Central memory CD4-positive, alpha-beta T cell (primary cell): ENCODE measurements around the gene WDSUB1.

Source experiments
- DNase-seq: peaks from one replicate; pipeline ENCODE4 v3.0.0; 2022

WDSUB1 gene

DNA sequence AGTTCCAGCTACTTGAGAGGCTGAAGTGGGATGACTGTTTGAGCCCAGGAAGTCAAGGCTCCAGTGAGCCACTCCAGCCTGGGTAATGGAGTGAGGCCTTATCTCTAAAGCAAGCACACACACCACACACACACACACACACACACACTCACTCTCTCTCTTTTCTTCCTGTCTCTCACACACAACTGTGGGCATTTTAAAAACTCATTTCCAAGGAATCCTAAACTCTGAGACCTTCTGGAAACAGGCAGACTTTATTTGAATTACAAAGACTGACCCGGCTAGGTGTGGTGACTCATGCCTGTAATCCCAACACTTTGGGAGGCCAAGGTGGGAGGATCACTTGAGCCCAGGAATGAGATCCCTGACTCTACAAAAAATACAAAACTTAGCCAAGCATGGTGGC is 21.3 kb downstream of the WDSUB1 start:
- DNase-seq = no peak

DNA sequence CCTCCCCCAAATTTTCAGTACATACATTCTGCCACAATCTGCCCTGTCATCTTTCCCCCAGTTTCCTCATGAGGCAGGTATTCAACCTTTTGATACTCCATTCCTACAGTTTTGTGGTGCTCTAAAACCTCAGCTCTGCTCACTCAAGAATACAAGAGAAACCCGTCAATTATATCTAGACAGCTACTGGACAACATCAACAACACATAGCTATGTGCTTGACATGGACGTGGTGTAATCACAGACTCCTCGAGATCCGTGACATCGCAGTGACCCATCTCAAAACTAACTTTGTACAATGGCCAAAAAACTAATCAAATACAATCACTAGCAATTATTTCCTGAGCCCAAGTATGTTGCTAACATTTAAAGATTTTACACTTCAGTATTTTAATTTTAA is 23.6 kb downstream of the WDSUB1 start:
- DNase-seq = no peak

DNA sequence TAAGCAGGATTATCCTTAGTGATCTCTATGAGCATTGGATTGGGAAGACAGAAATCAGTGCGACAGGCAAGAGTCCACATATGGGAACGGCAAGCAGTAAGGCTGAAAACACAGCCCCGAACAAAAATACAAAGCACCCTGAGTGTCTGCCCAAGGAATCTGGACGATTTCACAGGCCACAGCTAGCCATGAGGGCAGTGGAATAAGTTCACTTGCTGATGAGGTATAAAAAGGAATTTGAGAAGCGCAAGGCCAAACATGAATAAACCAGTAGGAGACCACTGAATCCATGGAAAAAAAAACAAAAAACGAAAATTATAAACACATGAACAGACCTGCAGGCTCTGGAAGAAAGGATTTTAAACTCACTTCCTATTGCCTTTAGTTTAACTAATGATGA is 24.3 kb downstream of the WDSUB1 start:
- no peak for DNase-seq

DNA sequence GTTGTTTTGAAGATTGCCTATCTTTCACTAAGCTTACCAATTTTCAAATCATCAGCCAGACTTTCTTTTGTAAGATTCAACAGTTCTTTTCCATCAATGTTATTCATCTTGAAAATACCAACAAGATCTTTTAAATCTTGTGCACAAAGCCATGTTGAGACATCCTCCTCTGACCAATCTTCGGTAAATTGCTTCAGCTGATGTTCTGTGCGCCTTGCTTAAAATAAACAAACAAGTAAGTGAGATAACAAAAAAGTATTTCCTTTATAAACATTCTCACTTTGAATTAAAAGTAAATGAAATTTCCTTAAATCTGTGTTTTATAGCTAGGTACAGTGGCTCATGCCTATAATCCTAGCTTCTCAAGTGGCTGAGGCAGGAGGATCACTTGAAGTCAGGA is 30.3 kb downstream of the WDSUB1 start:
- DNase-seq = no peak

DNA sequence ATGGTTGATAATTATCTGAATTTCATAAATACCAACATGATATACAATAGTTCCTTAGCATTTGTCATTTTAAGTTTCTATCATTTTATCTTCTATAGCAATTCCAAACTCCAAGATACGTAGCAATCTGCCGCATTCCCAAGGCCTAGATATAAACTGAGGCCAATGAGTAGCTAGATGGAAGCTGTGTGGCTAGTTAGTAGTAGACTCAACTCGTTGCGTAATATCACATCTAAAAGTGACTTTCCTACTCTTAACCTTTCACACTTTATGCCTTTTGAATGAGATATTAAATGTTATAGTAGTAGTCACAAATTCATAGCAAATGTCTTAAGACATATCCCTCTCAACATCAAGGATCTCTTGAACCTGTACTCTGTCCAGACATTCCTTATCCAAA is 33.6 kb downstream of the WDSUB1 start:
- DNase-seq = no peak

DNA sequence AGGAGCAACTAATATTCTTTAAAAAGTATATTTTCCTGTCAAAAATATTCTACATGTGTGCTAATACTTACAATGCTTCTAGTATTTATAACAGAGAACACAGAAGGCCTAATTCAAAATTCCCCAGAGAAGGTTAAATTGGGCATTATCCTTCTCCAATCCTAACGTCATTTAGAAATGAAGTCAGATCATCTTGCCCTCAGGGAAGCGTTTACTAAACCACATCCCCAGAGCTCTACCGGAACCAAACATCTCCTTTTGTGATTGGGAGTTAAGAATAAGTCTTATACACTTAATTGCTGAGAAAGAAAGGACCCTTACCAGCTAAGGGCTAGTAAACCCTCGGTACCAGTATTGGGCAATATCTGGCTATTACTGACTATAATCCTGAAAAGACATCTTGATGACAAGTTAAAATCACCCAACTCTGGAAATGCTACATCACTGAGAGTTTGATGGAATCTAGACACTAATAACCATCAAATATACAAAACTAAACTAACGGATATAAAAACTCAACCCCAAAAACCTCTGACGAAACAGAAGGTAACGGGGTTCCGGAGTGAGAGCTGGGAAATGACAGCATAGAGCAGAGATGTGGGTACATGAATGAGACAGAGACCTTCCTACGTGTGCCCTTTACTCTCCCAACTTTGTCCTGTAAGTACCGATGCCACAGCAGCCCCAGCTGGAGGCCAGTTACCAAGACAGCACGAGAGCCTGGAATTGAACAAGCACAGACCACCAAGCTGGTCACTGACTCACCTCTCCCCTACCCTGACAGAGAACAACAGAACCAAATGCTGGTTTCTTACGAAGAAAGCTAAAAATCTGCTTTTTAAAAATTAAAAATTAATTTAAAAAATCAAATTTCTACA is 35.0 kb downstream of the WDSUB1 start:
- no peak for DNase-seq

DNA sequence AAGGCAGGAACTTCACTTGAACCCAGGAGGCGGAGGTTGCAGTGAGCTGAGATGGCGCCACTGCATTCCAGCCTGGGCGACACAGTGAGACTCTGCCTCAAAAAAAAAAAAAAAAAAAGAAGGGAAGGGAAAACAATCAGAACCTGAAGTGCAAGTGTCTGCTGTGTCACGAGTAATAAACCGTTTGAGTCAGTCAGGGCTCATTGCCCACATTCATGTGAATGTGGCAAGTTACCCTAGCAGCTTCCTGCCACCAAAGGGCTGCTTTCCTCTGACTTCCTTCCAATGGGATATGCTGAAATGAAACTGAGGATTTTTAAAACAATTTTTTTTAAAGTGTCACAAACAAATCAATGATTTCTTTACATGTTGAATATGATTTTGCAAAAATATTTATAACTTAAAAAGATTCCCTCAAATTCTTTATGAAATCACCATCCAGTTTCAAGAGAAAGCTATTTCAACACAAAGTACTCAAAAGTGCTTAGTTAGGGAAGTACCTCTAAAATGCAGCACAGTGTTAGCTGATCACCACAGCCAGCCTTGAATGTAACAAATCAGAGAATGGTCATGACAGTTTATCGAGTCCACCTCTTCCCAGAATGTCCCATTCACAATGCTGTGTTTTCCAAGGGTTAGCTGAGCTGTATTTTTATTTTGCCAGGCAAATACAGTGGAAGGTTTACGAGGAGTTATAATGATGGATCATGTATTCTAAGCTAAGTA is 36.4 kb downstream of the WDSUB1 start:
- no peak for DNase-seq

DNA sequence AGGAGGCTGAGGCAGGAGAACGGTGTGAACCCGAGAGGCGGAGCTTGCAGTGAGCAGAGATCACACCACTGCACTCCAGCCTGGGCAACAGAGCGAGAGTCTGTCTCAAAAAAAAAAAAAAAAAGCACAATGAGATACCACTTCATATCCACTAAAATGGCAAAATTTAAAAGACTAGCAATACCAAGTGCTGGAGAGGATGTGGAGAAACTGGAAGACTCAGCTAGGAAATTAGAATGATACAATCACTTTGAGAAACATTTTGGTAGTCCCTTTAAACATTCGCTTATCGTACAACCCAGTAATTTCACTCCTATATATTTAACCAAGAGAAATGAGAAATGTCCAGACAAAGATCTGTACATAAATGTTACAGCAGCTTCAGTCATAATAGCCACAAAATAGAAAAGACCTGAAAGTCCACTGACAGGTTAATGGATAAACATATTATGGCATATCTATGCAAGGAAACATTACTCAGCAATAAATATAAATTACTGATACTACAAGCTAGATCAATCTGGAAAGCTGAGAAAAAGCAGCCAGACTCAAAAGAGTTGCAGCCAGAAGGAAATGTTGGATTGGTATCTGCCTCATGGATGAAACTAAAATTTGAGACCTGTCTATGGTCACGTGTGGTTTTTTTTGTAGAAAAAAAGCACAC is 40.0 kb downstream of the WDSUB1 start:
- no peak for DNase-seq

DNA sequence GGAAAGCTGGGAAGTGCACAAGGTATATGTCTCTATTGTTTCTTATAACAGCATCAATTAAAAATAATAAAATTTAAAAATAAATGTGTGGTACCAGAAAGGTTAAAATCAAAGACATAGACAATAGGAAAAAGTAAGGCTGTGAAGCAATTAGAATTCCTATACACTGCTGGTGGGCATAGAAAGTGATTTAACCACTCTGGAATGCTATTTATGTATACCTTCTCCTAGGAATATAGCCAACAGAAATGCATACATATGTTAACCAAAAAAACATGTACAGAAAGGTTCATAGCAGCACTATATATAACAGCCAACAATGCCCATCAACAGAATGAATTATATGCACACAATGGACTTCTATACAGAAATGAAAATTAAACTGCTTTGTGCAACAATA is 43.0 kb downstream of the WDSUB1 start:
- DNase-seq = no peak

DNA sequence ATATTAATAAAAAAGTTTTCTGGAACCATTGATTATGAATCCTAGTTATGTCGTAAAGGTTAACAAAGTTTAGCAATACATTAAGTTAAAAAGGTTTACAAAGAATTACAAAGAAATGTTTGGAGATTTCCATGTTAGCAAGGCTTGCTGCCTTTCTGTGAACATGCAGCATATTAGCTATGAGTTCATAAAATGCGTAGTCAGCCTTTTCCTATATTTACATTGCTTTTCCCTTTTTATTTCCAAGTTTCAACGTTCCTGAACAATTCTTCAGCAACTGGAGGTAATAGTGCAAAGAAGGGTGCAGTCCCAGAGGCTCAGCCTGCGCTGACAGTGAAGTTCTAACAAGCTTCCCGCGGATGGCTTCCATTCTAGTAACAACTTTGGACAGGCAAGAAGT is 51.6 kb downstream of the WDSUB1 start:
- DNase-seq = no peak

DNA sequence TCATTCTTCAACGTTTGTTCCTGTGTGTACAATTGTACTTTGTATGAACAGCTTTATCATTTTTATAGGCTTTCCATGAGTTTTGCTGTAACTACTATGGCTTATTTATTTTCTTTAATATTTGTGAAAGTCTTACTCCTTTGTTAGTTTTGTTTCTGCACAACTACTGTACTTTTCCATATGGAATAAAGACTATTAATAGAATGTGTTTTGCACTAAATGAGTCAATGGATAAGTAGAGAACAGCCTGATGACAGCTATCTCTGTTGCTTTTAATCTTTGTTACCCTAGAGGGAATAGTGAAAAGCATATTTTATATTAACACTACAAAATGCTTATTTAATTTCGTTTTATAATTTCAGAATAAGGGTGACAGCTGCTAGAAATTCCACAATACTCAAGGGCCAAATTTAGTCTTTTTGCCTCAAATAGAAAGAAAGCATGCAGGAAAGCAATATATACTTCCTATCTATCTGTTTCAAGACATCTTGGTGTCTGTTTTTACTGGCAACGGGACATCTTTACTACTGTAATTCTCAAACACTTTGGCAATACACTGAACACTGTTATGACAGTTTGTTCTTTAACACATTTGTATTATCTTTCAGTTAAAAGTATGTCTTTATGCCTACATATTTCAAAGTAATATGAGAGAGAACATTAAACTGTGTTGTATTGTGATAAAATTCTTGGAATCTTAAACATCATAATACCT is 53.9 kb downstream of the WDSUB1 start:
- DNase-seq = no peak

DNA sequence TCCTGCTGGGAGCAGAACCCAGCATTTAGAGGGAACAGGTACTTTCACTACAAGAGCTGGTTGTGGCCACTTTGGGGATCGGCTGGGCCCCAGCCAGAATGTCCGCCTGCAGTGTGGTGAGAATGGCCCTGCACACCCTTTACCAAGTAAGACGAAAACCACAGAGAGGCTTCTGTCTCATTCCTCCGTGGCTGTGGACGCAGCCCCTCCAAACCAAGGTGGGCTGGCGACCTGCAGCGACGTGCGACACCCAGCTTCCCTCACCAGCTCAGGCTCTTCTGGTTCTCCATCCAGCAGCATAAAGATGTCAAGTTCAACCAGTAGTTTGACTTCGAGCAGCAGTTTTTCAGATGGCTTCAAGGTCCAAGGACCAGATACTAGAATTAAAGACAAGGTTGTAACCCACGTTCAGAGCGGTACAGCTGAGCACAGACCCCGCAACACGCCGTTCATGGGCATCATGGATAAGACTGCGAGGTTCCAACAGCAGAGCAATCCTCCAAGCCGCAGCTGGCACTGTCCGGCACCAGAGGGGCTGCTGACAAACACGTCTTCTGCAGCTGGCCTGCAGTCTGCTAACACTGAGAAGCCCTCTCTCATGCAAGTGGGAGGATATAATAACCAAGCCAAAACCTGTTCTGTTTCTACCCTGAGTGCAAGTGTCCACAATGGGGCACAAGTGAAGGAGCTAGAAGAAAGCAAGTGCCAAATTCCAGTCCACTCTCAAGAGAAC is 56.2 kb downstream of the WDSUB1 start:
- no peak for DNase-seq

DNA sequence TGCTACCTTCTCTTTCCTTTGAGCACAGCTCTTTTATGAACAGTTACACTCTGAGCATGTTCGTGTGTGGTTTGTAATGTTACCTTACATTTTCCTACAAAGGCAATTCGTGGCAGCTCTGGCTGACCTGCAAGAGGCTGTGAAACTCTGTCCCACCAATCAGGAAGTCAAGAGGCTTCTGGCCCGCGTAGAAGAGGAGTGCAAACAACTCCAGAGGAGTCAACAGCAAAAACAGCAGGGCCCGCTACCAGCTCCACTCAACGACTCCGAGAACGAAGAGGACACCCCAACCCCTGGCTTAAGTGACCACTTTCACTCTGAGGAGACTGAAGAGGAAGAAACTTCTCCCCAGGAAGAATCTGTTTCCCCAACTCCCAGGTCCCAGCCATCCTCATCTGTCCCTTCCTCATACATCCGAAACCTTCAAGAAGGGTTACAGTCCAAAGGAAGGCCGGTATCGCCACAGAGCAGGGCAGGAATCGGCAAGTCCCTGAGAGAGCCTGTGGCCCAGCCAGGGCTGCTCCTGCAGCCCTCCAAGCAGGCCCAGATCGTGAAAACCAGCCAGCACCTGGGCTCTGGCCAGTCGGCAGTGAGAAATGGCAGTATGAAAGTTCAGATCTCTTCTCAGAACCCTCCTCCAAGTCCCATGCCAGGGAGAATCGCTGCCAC is 56.9 kb downstream of the WDSUB1 start:
- no peak for DNase-seq

DNA sequence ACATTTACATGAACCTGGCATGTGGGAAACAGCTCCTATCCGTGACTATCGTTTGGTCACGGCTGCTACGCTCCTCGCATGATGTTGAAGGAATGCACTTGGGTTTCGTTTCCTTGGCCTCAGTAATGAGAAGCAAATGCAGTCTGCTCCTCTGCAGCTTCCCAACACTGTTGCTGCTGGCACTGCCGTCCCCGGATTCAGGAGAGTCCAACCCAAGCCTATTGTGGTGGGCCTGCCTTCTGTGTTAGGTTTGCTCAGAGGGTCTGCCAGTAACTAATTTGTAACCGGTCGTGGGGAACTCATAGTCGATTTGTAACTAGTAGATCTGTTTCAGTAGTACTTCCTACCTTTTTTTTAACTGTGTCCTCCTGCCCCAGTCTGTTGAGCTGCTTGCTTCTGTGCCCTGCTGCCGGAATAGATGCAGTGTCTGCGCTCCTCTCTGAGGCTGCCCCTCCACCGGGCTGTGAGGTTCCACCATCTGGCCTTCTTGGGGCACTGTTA is 58.4 kb downstream of the WDSUB1 start:
- DNase-seq = no peak

DNA sequence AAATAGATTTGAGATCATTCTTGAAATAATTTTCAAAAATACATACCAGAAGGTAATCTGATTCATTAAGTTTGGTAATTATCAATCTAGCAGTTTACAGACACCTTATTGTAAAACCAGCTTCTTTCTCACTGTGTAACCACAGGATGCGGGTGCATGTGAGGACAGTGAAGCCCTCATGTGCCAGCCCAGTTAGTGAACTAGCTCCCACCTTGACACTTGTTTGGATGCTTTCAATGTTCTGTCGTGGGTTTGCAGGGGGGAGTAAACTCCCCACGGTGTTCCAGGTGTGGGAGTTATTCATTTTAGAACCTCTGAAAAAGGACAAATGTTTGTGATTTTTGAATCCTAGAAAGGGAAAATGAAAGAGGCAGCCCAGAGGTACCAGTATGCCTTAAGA is 59.0 kb downstream of the WDSUB1 start:
- DNase-seq = no peak

DNA sequence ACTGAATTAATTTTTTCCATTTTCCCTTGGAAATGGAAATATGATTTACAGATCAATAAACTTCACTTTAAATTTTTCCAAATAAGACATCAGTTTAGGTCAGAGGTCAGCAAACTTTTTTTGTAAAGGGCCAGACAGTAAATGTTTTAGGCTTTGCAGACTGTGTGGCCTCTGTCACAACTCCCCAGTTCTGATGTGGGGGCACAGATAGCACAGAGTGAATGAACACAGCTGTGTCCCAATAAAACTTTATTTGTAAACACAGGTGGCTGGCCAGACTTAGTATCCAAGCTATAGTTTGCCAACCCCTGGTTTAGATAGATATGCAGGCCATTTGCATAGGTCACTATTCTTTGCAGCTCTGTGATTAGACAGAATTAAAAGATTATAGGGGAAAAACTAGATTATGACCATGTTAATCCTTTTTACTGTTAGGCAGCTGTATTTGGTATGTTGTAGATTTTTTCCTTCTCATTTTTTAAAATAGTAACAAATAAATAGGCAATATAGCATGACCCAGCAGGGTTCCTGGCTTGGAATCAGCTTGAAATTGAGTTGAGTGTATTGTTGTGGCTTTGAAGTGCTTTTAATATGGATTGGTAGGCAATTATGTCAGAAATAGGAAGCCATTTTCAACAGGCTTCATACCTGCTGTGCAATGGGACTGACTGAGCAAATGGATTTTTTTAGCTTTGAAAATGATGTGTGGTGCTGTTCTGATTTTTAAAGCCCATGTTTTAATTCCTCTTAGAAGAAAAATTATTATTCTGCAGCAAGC is 59.7 kb downstream of the WDSUB1 start:
- no peak for DNase-seq

DNA sequence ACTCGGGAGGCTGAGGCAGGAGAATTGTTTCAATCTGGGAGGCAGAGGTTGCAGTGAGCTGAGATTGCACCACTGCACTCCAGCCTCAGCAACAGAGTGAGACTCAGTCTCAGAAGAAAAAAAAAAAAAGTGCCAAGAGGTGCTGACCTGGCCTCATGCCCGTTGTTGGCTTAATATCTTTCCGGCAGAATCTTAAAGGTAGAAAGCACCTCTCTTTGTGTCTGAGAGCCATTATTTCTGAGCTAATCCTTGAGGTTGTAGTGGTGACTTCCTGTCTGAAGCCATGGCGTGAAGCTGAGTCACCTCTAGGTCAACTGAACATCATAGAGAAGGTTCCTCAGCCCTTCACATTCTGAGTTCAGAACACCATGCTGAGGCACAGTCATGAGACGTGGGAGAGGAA is 60.4 kb downstream of the WDSUB1 start:
- no peak for DNase-seq

DNA sequence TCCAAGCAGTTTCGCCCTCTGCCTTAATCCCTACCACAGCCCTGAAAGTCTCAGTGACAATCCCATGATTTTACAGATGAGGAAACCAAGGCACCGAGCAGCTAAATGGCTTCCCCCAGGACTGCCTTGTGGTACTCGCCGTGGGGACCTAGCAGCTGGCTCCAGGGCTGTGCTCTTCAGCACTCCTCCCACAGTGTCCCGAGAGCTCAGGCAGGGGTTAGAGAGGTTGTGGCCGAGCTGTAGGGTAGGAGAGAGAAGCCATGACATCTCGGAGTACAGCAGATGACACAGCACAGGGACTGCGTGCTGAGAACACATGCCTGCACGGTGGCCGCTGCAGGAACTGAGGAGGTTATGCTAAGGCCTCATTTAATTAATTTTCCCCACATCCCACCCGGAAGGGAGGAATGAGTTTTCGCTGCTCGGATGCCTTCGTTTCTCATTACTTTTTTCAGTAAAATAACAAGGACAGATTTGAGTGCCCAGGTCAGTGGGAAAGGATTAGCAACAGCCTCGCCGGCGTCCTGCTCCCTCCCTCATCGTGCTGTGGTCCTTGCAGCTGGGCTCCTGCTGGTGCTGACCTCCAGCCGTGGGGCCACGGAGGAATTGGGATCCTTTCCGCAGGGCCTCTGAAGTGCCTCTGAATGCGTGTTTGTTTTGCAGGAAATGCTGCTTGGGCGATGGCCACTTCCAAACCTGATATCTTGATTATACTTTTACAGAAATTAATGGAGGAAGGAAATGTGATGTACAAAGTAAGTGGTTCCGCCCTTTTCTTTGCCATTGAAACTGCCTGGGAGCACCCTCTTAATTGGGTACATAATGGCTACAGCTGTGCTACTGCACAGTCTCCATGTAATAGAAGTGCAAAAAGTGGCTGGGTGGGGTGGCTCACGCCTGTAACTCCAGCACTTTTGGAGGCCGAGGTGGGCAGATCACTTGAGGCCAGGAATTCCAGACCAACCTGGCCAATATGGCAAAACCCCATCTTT is 61.2 kb downstream of the WDSUB1 start:
- no peak for DNase-seq

DNA sequence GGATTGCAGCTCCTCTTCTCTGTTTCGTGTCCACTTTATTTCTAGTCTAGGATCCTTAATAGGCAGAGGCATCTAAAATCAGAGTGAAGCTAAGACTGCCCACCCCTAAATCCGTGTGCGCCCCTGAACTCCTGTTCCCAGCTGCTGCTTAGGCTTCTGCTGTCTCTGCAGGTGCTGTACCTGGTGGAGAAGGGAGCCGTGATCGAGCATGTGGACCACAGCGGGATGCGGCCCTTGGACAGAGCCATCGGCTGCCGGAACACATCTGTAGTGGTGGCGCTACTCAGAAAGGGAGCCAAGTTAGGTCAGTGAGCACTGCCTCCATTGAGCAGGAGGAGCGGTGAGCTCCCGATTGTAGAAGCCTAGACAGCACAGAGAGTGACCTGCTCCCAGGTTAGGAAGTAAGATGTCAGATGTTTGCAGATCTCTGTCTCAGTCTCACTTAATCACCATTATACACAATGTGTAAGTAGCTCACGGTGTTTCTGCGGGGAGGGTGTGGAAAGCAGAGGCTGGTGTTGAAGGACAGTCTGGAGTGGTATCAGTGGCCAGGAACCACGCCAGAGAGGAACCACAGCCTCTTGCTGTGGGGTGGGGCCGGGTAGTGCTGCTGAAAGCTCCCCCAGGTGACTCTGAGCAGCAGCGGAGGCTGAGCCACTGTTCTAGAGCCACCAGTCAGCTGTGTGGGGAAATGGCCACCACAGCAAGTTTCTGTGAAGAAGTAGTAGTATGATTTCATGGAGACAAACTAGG is 62.3 kb downstream of the WDSUB1 start:
- DNase-seq = no peak
